CD4-positive, alpha-beta T cell treated with Interleukin-6 at 100 ng/mL for 8 hours (primary cell): ENCODE results near the gene SNPH.
A peak's percentile ranks its signal among the peaks of the same experiment; 100 is the strongest.
"Not testable (repeated sequence)": the region's sequence is repeated elsewhere in the genome, so short reads cannot be mapped to it uniquely, and the experiment has no call there.

Source experiments
- DNase-seq: peaks from one replicate; pipeline ENCODE4 v3.0.0-alpha.2; 2020; ENCODE audit warnings: mixed read lengths, low spot score

The SNPH gene

GRCh38 chr20:1266167-1266973 is at the start of gene SNPH:
Gene SNPH (plus strand): TSS chr20:1266294. CDS start chr20:1296240, 29,946 bp downstream.
- peak; percentile 81 for DNase-seq

GRCh38 chr20:1216527-1217427 is 49.3 kb upstream of the SNPH start:
- DNase-seq: not testable (repeated sequence)

DNA sequence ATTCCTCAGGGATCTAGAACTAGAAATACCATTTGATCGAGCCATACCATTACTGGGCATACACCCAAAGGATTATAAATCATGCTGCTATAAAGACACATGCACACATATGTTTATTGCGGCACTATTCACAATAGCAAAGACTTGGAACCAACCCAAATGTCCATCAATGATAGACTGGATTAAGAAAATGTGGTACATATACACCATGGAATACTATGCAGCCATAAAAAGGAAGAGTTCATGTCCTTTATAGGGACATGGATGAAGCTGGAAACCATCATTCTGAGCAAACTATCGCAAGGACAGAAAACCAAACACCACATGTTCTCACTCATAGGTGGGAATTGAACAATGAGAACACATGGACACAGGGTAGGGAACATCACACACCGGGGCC is 43.3 kb upstream of the SNPH start:
- DNase-seq: not testable (repeated sequence)

GRCh38 chr20:1224205-1224890 is 41.7 kb upstream of the SNPH start:
- no peak for DNase-seq

GRCh38 chr20:1225263-1225782 is 40.8 kb upstream of the SNPH start:
- no peak for DNase-seq

- peak; percentile 87 for DNase-seq
Observed at GRCh38 chr20:1225783-1226654, 40.1 kb upstream of the SNPH start, which contains the start of gene RAD21L1. Gene RAD21L1 (plus strand): TSS chr20:1226044. CDS start chr20:1228454, 2,410 bp downstream.

DNA sequence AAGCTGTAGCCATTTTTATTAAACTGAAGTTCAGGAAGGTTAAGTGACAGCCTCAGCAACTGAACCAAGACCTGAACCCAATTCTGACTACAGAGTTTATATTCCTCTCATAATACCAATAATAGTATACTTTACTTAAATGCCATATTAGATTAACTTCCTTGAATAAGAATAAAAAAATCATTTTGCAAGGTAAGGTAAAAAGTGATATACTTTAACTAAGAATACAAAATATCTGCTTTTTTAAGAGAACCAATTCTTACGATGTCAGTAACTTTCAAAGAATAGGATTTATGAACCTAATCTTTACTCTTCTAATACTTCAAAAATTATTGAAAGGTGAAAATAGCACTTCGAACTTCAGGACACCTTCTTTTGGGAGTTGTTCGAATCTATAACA is 36.6 kb upstream of the SNPH start:
- no peak for DNase-seq

DNA sequence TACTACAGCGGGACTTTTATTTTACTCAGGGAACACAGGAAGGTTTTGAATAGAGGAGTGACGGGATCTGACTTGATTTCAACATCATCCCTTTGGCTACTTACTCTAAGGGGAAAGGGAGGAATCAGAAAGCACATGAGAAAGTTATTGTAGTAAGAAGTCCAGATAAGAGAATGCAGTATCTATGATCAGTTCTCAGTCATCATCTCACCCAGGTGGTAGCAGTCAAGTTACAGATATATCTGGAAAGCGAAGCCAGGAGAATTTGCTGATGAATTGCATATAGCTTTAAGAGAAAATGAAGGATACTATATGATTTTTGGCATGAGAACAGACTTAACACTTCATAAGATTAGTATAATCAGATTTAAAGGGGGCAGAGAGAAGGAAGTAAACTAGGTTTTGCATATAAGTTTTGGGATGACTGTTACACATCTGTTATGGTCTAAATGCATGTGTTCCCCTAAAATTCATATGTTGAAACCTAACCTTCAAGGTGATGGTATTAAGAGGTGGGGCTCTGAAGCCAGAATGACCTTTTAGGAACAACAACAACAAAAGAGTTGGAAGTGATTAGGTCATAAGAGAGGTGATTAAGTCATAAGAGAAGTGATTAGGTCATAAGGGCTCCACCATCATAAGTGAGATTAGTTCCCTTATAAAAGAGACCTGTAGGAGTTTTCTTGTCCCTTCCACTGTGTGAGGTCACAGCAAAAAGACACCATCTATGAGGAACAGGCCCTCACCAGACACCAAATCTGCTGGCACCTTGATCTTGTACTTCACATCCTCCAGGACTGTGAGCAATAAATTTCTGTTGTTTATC is 33.6 kb upstream of the SNPH start:
- DNase-seq: no peak

DNA sequence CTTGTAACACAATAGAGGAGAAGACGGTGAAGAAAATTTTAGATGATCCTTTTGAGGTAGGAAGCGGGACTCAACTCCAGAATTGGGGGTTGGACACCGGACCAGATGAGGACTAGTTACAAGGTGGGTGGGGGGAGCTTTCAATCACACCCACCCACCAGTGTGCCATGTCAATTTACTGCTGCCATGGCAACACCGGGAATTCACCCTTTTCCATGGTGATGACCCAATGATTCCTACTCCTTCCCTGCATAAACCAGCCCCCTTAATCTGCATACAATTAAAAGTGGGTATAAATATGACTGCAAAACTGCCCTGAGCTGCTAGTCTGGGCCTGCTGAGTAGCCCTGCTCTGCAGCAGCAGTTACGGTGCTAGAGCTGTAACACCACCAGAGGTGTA is 25.5 kb upstream of the SNPH start:
- no peak for DNase-seq

- no peak for DNase-seq
Observed at GRCh38 chr20:1241456-1241855, 24.6 kb upstream of the SNPH start.

DNA sequence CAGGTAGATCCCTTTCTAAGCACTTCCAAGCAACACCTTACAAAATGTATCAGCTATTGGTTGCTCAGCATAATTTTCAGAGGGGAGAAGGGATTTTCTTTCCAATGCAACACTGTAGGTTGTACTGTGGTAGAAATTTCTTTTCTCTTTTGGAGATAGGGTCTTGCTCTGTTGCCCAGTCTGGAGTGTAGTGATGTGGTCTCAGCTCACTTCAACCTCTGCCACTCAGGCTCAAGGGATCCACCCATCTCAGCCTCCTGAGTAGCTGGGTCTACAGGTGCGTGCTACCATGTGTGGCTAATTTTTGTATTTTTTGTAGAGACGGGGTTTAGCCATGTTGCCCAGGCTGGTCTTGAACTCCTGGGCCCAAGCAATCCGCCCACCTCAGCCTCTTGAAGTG is 24.0 kb upstream of the SNPH start:
- no peak for DNase-seq

- DNase-seq: no peak
Observed at GRCh38 chr20:1242530-1242929, 23.6 kb upstream of the SNPH start.

DNA sequence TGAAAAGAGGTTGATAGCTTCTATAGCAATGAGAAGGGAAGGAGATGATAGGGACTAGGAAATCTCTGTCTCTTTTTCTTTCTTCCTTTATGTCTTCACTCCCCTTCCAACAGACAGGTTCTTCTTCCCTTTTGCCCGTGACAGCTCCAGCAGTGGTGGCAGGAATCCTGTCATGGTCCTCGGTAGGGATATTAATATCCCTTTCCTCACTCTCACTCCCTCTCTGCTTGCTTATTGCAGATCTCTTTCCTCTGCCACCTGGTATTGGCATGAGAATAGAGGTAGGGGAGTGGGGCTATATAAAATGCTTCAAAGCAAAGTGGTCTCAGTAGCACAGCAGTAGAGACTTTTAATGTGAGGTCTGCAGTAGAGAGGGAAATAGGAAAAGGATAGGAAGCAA is 20.5 kb upstream of the SNPH start:
- DNase-seq: no peak

GRCh38 chr20:1247689-1248088 is 18.4 kb upstream of the SNPH start:
- no peak for DNase-seq

DNA sequence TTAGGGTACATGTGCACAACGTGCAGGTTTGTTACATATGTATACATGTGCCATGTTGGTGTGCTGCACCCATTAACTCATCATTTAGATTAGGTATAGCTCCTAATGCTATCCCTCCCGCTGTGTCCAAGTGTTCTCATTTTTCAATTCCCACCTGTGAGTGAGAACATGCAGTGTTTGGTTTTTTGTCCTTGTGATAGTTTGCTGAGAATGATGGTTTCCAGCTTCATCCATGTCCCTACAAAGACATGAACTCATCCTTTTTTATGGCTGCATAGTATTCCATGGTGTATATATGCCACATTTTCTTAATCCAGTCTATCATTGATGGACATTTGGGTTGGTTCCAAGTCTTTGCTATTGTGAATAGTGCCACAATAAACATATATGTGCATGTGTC is 15.8 kb upstream of the SNPH start:
- DNase-seq: not testable (repeated sequence)

GRCh38 chr20:1252416-1252815 is 13.7 kb upstream of the SNPH start:
- no peak for DNase-seq

- DNase-seq: no peak
Observed at GRCh38 chr20:1254254-1254653, 11.8 kb upstream of the SNPH start.

DNA sequence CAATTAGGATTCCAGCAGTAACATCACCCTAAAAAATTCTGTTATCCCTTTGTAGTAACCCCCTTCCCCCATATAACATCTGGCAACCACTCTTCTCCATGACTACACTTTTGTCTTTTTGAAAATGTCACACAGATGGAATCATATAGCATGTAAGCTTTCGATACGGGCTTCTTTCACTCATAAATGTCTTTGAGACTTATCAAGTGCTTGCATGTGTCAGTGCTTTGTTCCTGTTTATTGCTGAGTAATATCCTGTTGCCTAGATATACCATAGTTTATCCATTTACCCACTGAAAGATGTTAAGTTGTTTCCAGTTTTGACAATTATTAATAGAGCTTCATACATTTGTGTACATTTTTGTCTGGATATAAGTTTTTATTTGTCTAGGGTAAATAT is 10.4 kb upstream of the SNPH start:
- no peak for DNase-seq

DNA sequence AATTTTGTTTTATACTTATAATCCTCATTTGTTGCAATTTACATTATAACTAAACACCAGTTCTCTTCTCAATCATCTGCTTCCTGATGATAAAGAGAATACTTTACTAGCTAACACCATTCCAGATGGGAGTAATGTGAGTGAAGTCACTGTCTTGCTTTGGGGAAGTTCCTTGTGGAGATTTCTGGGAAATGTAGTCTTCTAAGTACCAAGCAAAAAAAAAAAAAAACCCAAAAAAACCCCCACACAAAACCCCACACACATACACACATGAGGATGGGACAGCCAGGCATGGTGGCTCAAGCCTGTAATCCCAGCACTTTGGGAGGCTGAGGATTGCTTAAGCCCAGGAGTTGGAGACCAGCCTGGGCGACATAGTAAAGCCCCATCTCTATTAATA is 2.2 kb upstream of the SNPH start:
- DNase-seq: no peak

DNA sequence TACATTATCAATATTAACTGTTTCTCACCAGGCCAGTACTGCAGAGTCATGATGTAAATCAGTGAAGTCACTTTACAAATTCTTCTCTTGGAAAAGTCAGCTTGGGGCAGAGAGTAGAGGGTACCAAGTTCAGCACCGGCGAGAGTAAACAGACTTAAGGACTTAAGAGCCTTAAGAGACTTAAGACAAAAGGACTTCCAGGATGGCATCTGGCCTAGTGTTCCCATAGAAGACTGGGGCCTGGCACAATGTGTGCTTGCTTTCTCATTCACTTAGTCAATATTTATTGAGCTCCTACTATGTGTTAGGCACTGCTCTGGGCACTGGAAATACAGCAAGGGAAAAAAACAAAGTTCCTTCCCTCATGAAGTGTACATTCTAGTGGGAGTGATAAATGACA is 1.4 kb upstream of the SNPH start:
- DNase-seq: no peak
